Inferior parietal cortex (tissue), 1 donor: ENCODE measurements around the gene ZNF792.
"Not testable (repeated sequence)": the region's sequence is repeated elsewhere in the genome, so short reads cannot be mapped to it uniquely, and the experiment has no call there.

Source experiments
- DNase-seq: peaks from one replicate; pipeline ENCODE4 v3.0.0-alpha.2; 2016; ENCODE audit errors: extremely low spot score

Gene ZNF792

DNA sequence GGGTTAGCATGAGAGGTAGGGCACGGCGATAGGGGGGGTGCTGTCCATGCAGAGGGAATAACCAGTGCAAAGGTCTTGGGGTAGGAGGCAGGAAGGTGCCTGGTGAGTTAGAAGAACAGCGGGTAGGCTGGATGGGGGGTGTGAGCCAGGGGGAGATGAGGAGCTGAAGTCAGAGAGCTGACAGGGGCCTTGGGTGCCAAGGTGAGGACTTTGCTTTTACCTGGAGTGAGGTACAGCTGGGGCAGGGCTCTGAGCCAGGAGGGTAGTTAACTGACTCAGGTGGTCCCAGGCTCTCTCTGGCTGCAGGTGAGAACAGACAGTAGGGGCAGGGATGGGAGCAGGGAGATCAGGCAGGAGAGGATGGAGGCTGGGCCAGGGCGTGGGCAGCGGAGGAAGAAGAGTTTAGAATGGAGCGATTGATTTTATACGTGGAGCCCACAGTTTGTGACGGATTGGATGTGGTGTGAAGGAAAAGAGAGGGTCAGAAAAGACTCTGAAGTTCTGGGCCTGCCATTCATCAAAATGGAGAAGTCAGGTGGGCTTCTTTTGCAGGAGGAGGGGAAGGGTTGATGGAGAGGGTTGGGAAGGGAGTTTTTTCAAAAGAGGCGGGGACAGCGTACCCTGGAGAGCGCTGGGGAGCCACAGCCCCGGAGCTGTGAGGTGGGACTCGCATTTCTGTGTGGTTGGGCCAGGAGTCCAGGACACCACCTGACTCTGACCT is 34.9 kb upstream of the ZNF792 start:
- DNase-seq, result no peak

- not testable (repeated sequence) for DNase-seq
Measured at GRCh38 chr19:34998224-34998623, 34.2 kb upstream of the ZNF792 start.

DNA sequence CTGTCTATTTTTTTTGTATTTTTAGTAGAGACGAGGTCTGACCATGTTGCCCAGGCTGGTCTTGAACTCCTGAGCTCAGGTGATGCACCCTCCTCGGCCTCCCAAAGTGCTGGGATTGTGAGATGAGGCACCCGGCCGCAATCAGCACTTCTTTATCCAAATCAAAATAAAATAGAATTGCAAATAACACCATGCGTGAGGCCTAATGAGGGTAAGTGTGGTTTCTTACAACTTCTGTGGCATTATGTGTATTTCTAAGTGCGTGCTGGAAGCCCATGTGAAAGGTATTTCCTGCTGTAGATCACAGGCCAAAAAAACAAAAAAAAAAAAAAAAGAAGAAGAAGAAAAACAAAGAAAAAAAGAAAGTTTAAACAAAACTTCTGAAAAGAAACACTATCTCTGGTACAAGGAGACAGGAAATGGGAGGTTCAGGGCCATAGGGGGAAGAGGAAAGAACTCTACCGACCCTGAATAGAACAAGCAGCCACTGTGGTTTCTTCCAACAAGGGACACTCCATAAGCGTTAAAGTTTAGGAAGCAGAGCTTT is 33.1 kb upstream of the ZNF792 start:
- no peak for DNase-seq

DNA sequence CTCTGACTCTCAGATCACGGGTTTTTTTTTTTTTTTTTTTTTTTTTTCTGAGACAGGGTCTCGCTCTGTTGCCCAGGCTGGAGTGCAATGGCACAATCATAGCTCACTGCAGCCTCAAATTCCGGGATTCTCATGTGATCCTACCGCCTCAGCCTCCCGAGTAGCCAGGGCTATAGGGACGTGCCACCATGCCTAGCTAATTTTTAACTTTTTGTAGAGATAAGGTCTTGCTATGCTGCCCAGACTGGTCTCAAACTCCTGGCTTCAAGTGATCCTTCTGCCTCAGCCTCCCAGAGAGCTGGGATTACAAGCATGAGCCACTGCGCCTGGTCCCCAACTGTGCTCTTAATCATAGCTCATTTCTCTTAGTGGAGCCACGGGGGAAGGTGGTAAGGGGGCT is 31.5 kb upstream of the ZNF792 start:
- DNase-seq, result no peak

DNA sequence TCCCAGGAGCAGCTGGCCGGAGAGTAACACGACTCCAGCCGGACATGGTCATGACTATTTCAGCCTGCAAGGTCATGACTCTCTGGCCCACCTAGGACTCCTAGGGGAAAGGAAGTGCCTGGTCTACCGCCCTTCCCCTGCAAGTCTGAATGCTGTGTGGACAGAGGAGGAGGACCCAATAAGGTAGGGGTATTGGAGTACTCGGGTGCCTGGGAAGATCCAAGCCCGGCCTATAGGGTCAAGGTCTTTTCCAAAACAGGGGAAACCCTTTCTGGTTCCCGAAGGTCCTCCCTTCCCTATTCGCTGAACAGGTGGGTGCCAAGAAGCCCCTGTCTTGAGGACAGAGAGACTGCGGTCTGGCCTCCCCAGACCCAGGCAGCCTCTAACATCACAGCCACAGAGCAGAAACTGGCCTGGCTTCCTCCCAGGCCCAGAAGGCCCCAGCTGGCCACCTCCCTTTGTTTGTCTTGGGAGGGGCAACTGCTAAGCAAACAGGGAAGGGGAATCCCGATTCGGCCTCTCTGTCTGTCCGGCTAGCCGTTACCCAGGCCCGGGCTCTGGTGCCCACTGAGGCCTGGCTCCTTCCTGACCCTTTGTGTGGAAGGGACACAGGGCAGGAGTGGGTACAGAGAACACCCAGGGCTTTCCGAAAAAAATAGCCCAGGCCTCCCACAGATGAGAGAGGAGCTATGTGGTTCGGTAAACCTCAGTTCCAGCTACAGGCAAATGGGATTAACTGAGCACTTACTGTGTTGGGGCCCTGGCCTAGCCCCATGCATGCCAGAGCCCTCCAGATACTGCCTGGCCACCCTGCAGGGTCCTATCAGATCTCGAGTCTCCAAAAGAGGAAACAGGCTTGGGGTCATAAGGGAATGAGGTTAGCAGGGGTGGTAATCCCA is 30.9 kb upstream of the ZNF792 start:
- DNase-seq, result no peak

DNA sequence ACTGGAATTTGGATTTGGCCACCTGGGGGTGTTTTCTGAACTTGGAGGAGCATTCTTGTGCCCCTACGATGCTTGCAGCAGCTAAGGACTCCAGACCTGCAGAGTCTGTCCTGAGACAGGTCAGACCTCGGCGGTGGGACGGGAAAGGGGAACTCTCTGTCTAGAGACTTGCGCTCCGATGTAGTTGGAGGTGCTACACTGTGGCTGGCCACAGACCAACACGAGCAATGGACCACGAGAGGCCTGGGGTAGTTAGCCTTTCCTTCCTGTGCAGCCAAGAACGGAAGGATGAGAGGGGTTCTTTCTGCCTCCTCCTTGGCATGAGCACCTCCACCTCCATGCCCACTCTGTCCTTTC is 30.2 kb upstream of the ZNF792 start:
- DNase-seq, result no peak

GRCh38 chr19:34992582-34992981 is 28.6 kb upstream of the ZNF792 start:
- not testable (repeated sequence) for DNase-seq

DNA sequence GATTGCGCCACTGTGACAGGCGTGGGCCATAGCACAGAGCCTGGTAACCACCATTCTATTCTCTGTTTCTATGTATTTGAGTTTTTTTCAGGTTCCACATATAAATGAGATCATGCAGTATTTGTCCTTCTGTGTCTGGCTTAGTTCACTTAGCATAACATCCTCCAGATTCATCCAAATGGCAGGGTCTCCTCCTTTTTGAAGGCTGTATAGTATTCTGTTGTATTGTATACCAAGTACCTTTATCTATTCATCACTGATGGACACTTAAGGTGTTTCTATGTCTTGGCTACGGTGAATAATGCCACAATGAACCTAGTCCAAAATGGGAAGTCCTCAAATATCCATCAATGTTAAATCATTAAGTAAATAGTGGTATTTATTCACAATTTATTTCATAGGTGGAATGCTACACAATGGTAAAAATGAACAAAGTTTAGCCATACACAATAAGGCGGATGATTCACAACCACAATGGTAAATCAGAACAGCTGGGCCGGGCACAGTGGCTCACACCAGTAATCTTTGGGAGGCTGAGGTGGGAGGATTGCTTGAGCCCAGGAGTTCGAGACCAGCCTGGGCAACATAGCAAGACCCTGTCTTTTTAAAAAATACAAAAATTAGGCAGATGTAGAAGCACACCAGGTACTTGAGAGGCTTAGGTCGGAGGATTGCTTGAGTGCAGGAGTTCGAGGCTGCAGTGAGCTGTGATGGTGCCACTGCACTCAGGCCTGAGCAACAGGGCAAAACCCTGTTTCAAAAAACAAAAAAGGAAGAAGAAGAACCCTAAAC is 27.7 kb upstream of the ZNF792 start:
- no peak for DNase-seq

DNA sequence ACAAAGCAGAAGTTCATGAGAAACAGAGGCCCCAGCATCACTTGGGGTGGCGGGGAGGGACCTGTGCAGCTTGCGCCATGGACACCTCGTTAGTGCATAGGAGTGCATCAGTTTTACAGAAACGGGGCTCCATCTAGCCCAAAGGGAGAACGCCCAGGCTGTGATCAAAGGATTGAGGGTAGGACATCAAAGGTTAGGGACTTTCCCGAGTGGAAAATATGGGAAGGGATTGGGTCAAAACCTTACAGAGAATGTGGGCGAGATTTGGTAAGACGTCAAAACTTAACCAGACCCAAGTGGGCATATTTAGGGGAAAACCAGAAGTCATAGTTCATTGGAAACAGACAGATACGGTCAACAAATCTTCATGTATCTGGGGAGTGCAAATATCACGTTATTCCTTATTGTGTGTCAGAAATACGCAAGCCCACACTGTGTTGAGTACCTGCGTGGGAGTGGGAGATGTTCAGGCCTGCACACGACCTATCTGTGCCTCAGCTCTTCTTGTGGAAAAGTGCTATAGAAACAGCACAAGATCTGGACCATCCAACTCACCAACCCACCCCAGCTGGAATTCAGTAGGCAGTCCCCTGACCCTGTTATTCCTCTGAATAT is 26.7 kb upstream of the ZNF792 start:
- DNase-seq, result no peak

DNA sequence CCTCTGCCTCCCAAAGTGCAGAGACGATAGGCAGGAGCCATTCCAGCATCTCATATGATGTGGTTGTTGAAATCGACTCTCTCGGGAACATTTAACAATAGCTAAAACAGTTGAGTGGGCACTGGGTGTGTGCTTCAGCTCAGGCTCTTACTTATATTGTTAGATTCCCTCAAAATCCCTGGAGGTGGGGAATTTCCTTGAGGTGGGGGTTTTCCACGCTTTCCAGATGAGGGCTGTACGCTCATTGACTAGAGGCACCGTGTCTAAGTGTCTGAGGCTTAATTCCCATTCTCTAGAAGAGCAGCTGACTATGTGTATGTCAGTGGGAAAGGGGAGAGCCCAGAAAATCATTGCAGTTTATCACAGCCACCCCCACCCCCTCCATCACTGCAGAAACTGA is 25.3 kb upstream of the ZNF792 start:
- DNase-seq, result no peak

GRCh38 chr19:34988119-34988518 is 24.1 kb upstream of the ZNF792 start:
- no peak for DNase-seq

GRCh38 chr19:34985249-34986022 is 21.4 kb upstream of the ZNF792 start:
- DNase-seq, result no peak

GRCh38 chr19:34984287-34984686 is 20.3 kb upstream of the ZNF792 start:
- DNase-seq, result no peak

DNA sequence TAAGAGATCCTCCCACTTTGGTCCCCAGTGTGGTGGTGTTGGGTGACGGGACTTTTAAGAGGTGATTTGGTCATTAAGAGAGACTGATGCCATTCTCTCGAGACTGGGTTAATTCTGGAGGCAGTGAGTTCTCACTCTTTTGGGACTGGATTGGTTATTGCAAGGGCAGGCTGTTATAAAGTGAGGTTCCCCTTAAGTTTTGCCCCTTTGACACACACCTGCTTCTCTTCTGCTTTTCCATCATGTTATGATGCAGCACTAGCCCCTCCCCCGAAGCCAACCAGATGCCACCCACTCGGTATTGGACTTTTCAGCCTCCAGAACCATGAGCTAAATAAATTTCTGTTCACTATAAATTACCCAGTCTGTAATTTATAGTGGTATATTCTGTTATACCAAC is 19.8 kb upstream of the ZNF792 start:
- no peak for DNase-seq

DNA sequence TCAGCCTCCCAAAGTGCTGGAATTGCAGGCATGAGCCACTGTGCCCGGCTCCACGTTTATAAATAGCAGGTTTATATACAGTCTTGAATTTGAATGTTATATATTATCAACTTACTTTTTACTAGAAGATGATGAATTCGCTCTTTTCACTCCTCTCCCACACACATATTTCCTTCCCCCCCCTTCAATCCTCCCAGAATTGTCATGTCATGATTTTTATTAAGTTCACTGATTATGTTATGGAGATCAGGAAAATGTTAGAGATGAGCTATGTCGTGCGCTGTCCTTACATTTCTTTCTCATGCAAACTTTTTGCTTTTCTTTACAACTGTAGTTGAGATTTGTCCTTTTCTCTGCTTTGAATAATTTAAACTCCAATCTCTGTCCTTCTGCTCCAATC is 18.2 kb upstream of the ZNF792 start:
- DNase-seq, result no peak

DNA sequence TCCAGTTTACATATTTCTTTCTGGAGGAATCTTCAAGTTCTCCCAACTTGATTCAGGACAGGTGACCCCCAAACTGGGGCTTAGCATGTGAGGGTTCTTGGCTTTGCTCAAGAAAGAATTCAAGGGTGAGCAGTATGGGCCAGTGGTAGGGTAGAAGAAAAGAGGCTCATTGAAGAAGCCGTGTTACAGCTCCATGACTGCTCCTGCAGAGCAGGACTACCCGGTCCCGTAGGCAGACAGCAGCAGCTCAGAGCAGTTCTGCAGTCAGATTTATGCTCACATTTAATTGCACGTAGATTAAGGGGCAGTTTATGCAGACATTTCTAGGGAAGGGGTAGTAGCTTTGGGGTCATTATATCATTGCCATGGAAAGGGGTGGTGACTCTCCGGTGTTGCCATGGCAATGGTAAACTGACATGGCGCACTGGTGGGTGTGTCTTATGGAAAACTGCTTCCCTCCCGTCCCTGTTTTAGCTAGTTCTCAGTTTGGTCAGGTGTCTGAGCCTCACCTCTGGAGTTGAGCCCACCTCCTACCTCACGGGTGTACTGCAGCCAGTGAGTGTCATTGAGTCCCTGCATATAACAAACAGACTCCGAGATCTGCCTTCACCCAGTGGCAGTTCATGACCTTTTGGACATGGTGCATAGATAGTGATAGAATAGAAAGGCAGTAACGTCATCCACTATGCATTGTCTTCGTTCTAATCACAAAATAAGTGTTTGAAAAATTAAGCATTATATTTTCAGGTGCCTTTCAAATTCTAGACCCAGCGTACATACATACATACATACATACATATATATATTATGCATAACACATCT is 16.0 kb upstream of the ZNF792 start:
- DNase-seq, result no peak

- no peak for DNase-seq
Measured at GRCh38 chr19:34976611-34977010, 12.6 kb upstream of the ZNF792 start.

- no peak for DNase-seq
Measured at GRCh38 chr19:34975056-34975455, 11.0 kb upstream of the ZNF792 start.

- DNase-seq, result no peak
Measured at GRCh38 chr19:34974646-34975045, 10.6 kb upstream of the ZNF792 start.

DNA sequence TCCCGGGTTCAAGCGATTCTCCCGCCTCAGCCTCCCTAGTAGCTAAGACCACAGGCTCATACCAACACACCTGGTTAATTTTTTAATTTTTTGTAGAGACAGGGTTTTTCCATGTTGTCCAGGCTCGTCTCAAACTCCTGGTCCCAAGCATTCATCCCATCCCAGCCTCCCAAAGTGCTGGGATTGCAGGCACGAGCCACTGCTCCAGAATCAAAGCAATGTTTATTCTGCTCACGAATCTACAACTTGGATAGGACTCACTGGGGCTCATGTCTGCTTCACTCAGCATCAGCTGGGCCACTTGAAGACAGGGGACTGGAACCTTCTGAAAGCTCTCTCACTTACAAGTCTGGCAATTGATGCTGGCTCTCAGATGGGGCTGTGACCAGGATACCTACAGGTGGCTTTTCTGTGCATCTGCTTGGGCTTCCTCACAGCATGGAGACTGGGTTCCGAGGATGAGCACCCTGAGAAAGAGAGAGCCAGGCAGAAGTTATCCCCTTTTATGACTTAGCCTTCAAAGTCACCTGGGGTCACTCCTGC is 8.2 kb upstream of the ZNF792 start:
- DNase-seq, result no peak
